Panc1 (cell line): Measurements from ENCODE around the gene PRR30.

Experiments
- CTCF ChIP-seq: fragments of 450-650 bp; IDR thresholded peaks from 2 replicates; pipeline ENCODE4 v1.5.1; 2017; ENCODE audit warnings: mild to moderate bottlenecking
- POLR2AphosphoS5 ChIP-seq: IDR thresholded peaks from 2 replicates; pipeline ENCODE4 v1.6.1; 2012; ENCODE audit warnings: mild to moderate bottlenecking, low read depth, low read length, moderate library complexity
- SIN3A ChIP-seq: IDR thresholded peaks from 2 replicates; pipeline ENCODE4 v1.6.1; 2012; ENCODE audit warnings: low read depth, mild to moderate bottlenecking, low read length, moderate library complexity, borderline replicate concordance; ENCODE audit not compliant: insufficient read depth
- TF ChIP-seq, protein P1 (sequence below), 2 experiments: IDR thresholded peaks; 2 replicates each; pipeline ENCODE4 v1.6.1; 2011 to 2012; ENCODE audit warnings: low read depth in 2 of 2, control low read depth in 1 of 2, low read length in 1 of 2, mild to moderate bottlenecking in 1 of 2, moderate library complexity in 1 of 2; ENCODE audit not compliant: insufficient read depth in 1 of 2

- TF ChIP-seq CTCF (no peak), POLR2AphosphoS5 (no peak; the same call in none of the 2 replicates), SIN3A (no peak)
- TF ChIP-seq, protein P1, sequence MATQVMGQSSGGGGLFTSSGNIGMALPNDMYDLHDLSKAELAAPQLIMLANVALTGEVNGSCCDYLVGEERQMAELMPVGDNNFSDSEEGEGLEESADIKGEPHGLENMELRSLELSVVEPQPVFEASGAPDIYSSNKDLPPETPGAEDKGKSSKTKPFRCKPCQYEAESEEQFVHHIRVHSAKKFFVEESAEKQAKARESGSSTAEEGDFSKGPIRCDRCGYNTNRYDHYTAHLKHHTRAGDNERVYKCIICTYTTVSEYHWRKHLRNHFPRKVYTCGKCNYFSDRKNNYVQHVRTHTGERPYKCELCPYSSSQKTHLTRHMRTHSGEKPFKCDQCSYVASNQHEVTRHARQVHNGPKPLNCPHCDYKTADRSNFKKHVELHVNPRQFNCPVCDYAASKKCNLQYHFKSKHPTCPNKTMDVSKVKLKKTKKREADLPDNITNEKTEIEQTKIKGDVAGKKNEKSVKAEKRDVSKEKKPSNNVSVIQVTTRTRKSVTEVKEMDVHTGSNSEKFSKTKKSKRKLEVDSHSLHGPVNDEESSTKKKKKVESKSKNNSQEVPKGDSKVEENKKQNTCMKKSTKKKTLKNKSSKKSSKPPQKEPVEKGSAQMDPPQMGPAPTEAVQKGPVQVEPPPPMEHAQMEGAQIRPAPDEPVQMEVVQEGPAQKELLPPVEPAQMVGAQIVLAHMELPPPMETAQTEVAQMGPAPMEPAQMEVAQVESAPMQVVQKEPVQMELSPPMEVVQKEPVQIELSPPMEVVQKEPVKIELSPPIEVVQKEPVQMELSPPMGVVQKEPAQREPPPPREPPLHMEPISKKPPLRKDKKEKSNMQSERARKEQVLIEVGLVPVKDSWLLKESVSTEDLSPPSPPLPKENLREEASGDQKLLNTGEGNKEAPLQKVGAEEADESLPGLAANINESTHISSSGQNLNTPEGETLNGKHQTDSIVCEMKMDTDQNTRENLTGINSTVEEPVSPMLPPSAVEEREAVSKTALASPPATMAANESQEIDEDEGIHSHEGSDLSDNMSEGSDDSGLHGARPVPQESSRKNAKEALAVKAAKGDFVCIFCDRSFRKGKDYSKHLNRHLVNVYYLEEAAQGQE (IDR thresholded peaks at IDR 0.05; ENCODE audit: insufficient read depth in 1 of 2, low read depth in 2 of 2, low read length in 1 of 2), result no peak
Measured at GRCh38 chr2:27134781-27135477, 4.3 kb downstream of the PRR30 start.
